IMR-90 (cell line): ENCODE results near the gene LRG1. TPM values are rescaled to one million over a fixed set of nuclear protein-coding genes. Genes with fewer than 3 reads are reported as not detected.

Source experiments
- ATAC-seq: fragments of 200-7000 bp; cut with Tn5 transposase; 2 replicates; pipeline ENCODE4 v1.9.1; 2020; ENCODE audit warnings: low read depth, mild to moderate bottlenecking, moderate library complexity
- BruUV-seq: library from RNA; stranded (reverse); fragments of 400-500 nt; replicated peaks from 2 replicates; lab custom pipeline; 2021; lab: Mats Ljungman, UMichigan
- CTCF ChIA-PET: fragments of 300-600 bp; formaldehyde crosslinking; extraction: SDS; loops from one replicate; lab custom pipeline; 2021; ENCODE audit warnings: antibody characterized with exemption; lab: Yijun Ruan, JAX
- POLR2A ChIA-PET: fragments of 300-600 bp; sonication (Branson Sonifier 250); formaldehyde crosslinking; loops from one replicate; lab custom pipeline; 2022; ENCODE audit warnings: antibody characterized with exemption; ENCODE audit not compliant: unreplicated experiment; lab: Charles Lee
- DNase-seq: peaks from one replicate; pipeline ENCODE4 v3.0.0; 2013
- H2AFZ ChIP-seq: replicated peaks from 2 replicates; pipeline ENCODE3; 2013; ENCODE audit warnings: low read length, mild to moderate bottlenecking; ENCODE audit not compliant: poor library complexity
- H2AK5ac ChIP-seq: 2 replicates; pipeline ENCODE4 v1.6.1; 2013; ENCODE audit warnings: low read depth, low read length, inconsistent platforms
- H2AK9ac ChIP-seq: replicated peaks from 2 replicates; pipeline ENCODE3; 2013; ENCODE audit warnings: mild to moderate bottlenecking, low read depth, low read length, moderate library complexity; ENCODE audit not compliant: poor library complexity
- H2BK120ac ChIP-seq: 2 replicates; pipeline ENCODE4 v1.6.1; 2013; ENCODE audit warnings: low read depth, low read length, inconsistent platforms
- H2BK15ac ChIP-seq: 3 replicates; pipeline ENCODE4 v1.6.1; 2013; ENCODE audit warnings: low read depth, low read length, inconsistent platforms
- H2BK20ac ChIP-seq: 2 replicates; pipeline ENCODE4 v1.6.1; 2013; ENCODE audit warnings: low read depth, mild to moderate bottlenecking, inconsistent platforms, low read length, moderate library complexity
- H2BK5ac ChIP-seq: 2 replicates; pipeline ENCODE4 v1.6.1; 2013; ENCODE audit warnings: mild to moderate bottlenecking, low read depth, low read length, inconsistent platforms; ENCODE audit not compliant: poor library complexity, severe bottlenecking
- H3K14ac ChIP-seq: replicated peaks from 2 replicates; pipeline ENCODE4 v1.6.1; 2013; ENCODE audit warnings: low read depth, low read length, inconsistent platforms
- H3K18ac ChIP-seq: 2 replicates; pipeline ENCODE4 v1.6.1; 2013; ENCODE audit warnings: low read depth, low read length, control low read depth
- H3K23ac ChIP-seq: 2 replicates; pipeline ENCODE4 v1.6.1; 2013; ENCODE audit warnings: low read depth, low read length, inconsistent platforms
- H3K27ac ChIP-seq: 2 replicates; pipeline ENCODE4 v1.5.1; 2013; ENCODE audit warnings: mild to moderate bottlenecking, control low read depth, low read length; ENCODE audit not compliant: insufficient read depth
- H3K27me3 ChIP-seq: 2 replicates; pipeline ENCODE4 v1.6.1; 2013; ENCODE audit warnings: low read length; ENCODE audit not compliant: control insufficient read depth, insufficient read depth
- H3K36me3 ChIP-seq: 2 replicates; pipeline ENCODE4 v1.6.1; 2013; ENCODE audit warnings: low read length, mixed read lengths; ENCODE audit not compliant: control insufficient read depth, insufficient read depth
- H3K4ac ChIP-seq: 2 replicates; pipeline ENCODE4 v1.6.1; 2013; ENCODE audit warnings: low read depth, low read length, inconsistent platforms
- H3K4me1 ChIP-seq: 2 replicates; pipeline ENCODE4 v1.6.1; 2013; ENCODE audit warnings: low read length, mixed read lengths; ENCODE audit not compliant: control insufficient read depth, insufficient read depth
- H3K4me2 ChIP-seq: 2 replicates; pipeline ENCODE4 v1.6.1; 2013; ENCODE audit warnings: low read depth, mild to moderate bottlenecking, control low read depth, low read length, moderate library complexity
- H3K4me3 ChIP-seq: 2 replicates; pipeline ENCODE4 v1.5.1; 2013; ENCODE audit warnings: low read depth, mild to moderate bottlenecking, control low read depth, low read length, moderate library complexity; ENCODE audit not compliant: insufficient read depth
- H3K56ac ChIP-seq: 2 replicates; pipeline ENCODE4 v1.6.1; 2013; ENCODE audit warnings: low read length, inconsistent platforms; ENCODE audit not compliant: insufficient read depth; ENCODE audit errors: extremely low read depth
- H3K79me1 ChIP-seq, 2 experiments: 2 replicates each; pipeline ENCODE4 v1.6.1; 2013; ENCODE audit warnings: low read length in 2 of 2, inconsistent platforms in 1 of 2, low read depth in 1 of 2
- H3K9ac ChIP-seq: 2 replicates; pipeline ENCODE4 v1.6.1; 2013; ENCODE audit warnings: low read depth, low read length, control low read depth
- H3K9me1 ChIP-seq: 2 replicates; pipeline ENCODE4 v1.6.1; 2013; ENCODE audit warnings: low read length, inconsistent platforms; ENCODE audit not compliant: insufficient read depth
- H3K9me3 ChIP-seq: 2 replicates; pipeline ENCODE4 v1.6.1; 2013; ENCODE audit warnings: low read length; ENCODE audit not compliant: control insufficient read depth, insufficient read depth
- H4K20me1 ChIP-seq: 2 replicates; pipeline ENCODE4 v1.6.1; 2013; ENCODE audit warnings: low read length, inconsistent platforms; ENCODE audit not compliant: insufficient read depth
- H4K5ac ChIP-seq: 2 replicates; pipeline ENCODE4 v1.6.1; 2013; ENCODE audit warnings: mild to moderate bottlenecking, low read depth, low read length, control low read depth
- H4K8ac ChIP-seq, 2 experiments: 2 replicates each; pipeline ENCODE4 v1.6.1; 2013; ENCODE audit warnings: low read depth in 2 of 2, low read length in 2 of 2, control low read depth in 1 of 2, inconsistent platforms in 1 of 2
- H4K91ac ChIP-seq: 2 replicates; pipeline ENCODE4 v1.6.1; 2013; ENCODE audit warnings: low read depth, low read length, inconsistent platforms; ENCODE audit not compliant: insufficient read depth
- BHLHE40 ChIP-seq: fragments of 150-350 bp; IDR thresholded peaks from 2 replicates; pipeline ENCODE4 v1.6.1; 2016; ENCODE audit warnings: mild to moderate bottlenecking, low read depth, low read length
- CEBPB ChIP-seq: IDR thresholded peaks from 2 replicates; pipeline ENCODE4 v1.6.1; 2012; ENCODE audit warnings: low read depth, low read length, improper control_type of control experiment
- CHD1 ChIP-seq: IDR thresholded peaks from 2 replicates; pipeline ENCODE4 v1.6.1; 2012; ENCODE audit warnings: low read depth, low read length, improper control_type of control experiment
- CTCF ChIP-seq: conservative IDR thresholded peaks from 2 replicates; pipeline ENCODE4 v1.5.1; 2012; ENCODE audit warnings: mild to moderate bottlenecking, low read depth, low read length, improper control_type of control experiment
- ELK1 ChIP-seq: fragments of 150-350 bp; IDR thresholded peaks from 2 replicates; pipeline ENCODE4 v1.6.1; 2016; ENCODE audit warnings: low read depth, mild to moderate bottlenecking, low read length, moderate library complexity, borderline replicate concordance
- FOS ChIP-seq: fragments of 150-350 bp; IDR thresholded peaks from 2 replicates; pipeline ENCODE4 v1.6.1; 2016; ENCODE audit warnings: low read depth, low read length
- MAFK ChIP-seq: IDR thresholded peaks from 2 replicates; pipeline ENCODE4 v1.6.1; 2012; ENCODE audit warnings: low read depth, low read length, improper control_type of control experiment
- MAZ ChIP-seq: IDR thresholded peaks from 2 replicates; pipeline ENCODE4 v1.6.1; 2012; ENCODE audit warnings: low read depth, mild to moderate bottlenecking, low read length, improper control_type of control experiment, moderate library complexity, borderline replicate concordance
- MXI1 ChIP-seq: IDR thresholded peaks from 2 replicates; pipeline ENCODE4 v1.6.1; 2012; ENCODE audit warnings: low read depth, mild to moderate bottlenecking, low read length, moderate library complexity, borderline replicate concordance
- NFE2L2 ChIP-seq: fragments of 150-350 bp; IDR thresholded peaks from 2 replicates; pipeline ENCODE4 v1.6.1; 2016; ENCODE audit warnings: low read depth, mild to moderate bottlenecking, low read length
- POLR2A ChIP-seq: IDR thresholded peaks from 2 replicates; pipeline ENCODE4 v1.6.1; 2012; ENCODE audit warnings: mild to moderate bottlenecking, low read depth, low read length
- RCOR1 ChIP-seq: IDR thresholded peaks from 2 replicates; pipeline ENCODE4 v1.6.1; 2012; ENCODE audit warnings: mild to moderate bottlenecking, low read length, improper control_type of control experiment; ENCODE audit not compliant: insufficient replicate concordance
- RFX5 ChIP-seq: IDR thresholded peaks from 2 replicates; pipeline ENCODE4 v1.8.0; 2012; ENCODE audit warnings: low read depth, mild to moderate bottlenecking, low read length, moderate library complexity
- SMC3 ChIP-seq: fragments of 150-350 bp; IDR thresholded peaks from 2 replicates; pipeline ENCODE4 v1.6.1; 2016; ENCODE audit warnings: low read depth, mild to moderate bottlenecking, antibody characterized with exemption, low read length, moderate library complexity
- USF2 ChIP-seq: fragments of 150-350 bp; IDR thresholded peaks from 2 replicates; pipeline ENCODE4 v1.6.1; 2017; ENCODE audit warnings: mild to moderate bottlenecking, antibody characterized with exemption, low read length, low read depth
- WGBS, 2 experiments: methylation state at CpG; one replicate each; pipeline versions ENCODE4 v1.1.5 to v1.1.7; 2013; ENCODE audit warnings: missing lambda C conversion rate in 2 of 2; ENCODE audit not compliant: insufficient read length in 1 of 2; ENCODE audit errors: extremely low coverage in 2 of 2; 5-methylcytosine and 5-hydroxymethylcytosine counted together
- dilution Hi-C: fragments of 300-500 bp; cut with HindIII; formaldehyde crosslinking; loops from one replicate; pipeline ENCODE4 v1.14.3; 2018; ENCODE audit warnings: low sequenced_read_pairs; ENCODE audit not compliant: unreplicated experiment
- in situ Hi-C: fragments of 300-500 bp; cut with MboI; formaldehyde crosslinking; loops from 3 replicates; pipeline ENCODE4 v1.14.3; 2019; ENCODE audit warnings: low sequenced_read_pairs, inconsistent platforms, mixed read lengths
- intact Hi-C: fragments of 100-400 bp; cut with micrococcal nuclease; formaldehyde crosslinking; loops from 2 replicates; pipeline ENCODE4 v1.10.0; 2022
- polyA plus RNA-seq, 3 experiments: library from polyadenylated mRNA; depleted of rRNA; stranded (reverse); fragments of >200 nt; gene quantifications; 2 replicates each; pipeline ENCODE4 v1.2.3, GENCODE V29; 2012; ENCODE audit warnings: low replicate concordance in 1 of 3
- total RNA-seq: library from RNA; depleted of rRNA; stranded (reverse); fragments of >200 nt; gene quantifications from 2 replicates; pipeline ENCODE4 v1.2.3, GENCODE V29; 2012

The LRG1 gene
- total and polyA plus RNA-seq, 2 of the 4 experiments (the other 2 are of a cell fraction) = not detected

- Histone ChIP-seq H3K4me2 (no peak overlapping the region), H3K14ac (no peak overlapping the region), H3K9ac (no peak overlapping the region), H2BK20ac (no peak overlapping the region), H3K36me3 (no peaks in the 10 kb centered on the region), H3K9me1 (0 out of 2 replicates have a peak, but pooled peaks cover 3% of the 10 kb centered on the region), H3K56ac (no peak overlapping the region), H2AFZ (no peak overlapping the region), H4K20me1 (no peaks in the 10 kb centered on the region), H3K4ac (no peak overlapping the region), H3K79me1 (peaks cover 0 to 8% of the 10 kb centered on the region in 2 experiments; a peak in 1 of 4 replicates), H3K27ac (no peak overlapping the region), H2AK5ac (no peak overlapping the region), H4K8ac (no peak overlapping the region), H2AK9ac (no peak overlapping the region), H3K4me3 (no peak overlapping the region), H3K18ac (no peak overlapping the region), H4K5ac (no peak overlapping the region), H3K23ac (no peak overlapping the region), H2BK120ac (no peak overlapping the region), H4K91ac (no peak overlapping the region), H2BK5ac (no peak overlapping the region), H2BK15ac (no peak overlapping the region), H3K4me1 (peaks cover 2% of the 10 kb centered on the region; the same call in 1 of the 2 replicates), H3K27me3 (peaks cover 6% of the 10 kb centered on the region), H3K9me3 (no peaks in the 10 kb centered on the region)
- 93% methylated on average over 21 of the region's 27 CpGs; no CpG with 5 or more reads in 1 of the 2 experiments for WGBS, 2 experiments
- dilution Hi-C loops (no loop called here), in situ Hi-C loops (no loop called here), intact Hi-C loops (no loop called here)
- CTCF ChIA-PET = no interaction called here
- ATAC-seq (no peak), DNase-seq (no peak)
- BruUV-seq = no TSS peak
- POLR2A ChIA-PET = no interaction called here
- TF ChIP-seq BHLHE40 = no peak
- no peak for TF ChIP-seq CTCF
- TF ChIP-seq FOS = no peak
- no peak for TF ChIP-seq CHD1
- no peak for TF ChIP-seq SMC3
- no peak for TF ChIP-seq MAFK
- no peak for TF ChIP-seq MAZ
- no peak for TF ChIP-seq RCOR1
- no peak for TF ChIP-seq MXI1
- TF ChIP-seq RFX5 = no peak
- no peak for TF ChIP-seq NFE2L2
- TF ChIP-seq USF2 = no peak
- no peak for TF ChIP-seq POLR2A
- TF ChIP-seq CEBPB = no peak
- TF ChIP-seq ELK1 = no peak
Measured at GRCh38 chr19:4511300-4512054, 28.4 kb downstream of the LRG1 start.
